NCI-H187 (cell line): ENCODE results near the gene ADAMTSL1.

Experiments
- DNase-seq, 2 experiments: peaks; one replicate each; lab custom pipeline; 2025; lab: John Stamatoyannopoulos, UW

The ADAMTSL1 gene

DNA sequence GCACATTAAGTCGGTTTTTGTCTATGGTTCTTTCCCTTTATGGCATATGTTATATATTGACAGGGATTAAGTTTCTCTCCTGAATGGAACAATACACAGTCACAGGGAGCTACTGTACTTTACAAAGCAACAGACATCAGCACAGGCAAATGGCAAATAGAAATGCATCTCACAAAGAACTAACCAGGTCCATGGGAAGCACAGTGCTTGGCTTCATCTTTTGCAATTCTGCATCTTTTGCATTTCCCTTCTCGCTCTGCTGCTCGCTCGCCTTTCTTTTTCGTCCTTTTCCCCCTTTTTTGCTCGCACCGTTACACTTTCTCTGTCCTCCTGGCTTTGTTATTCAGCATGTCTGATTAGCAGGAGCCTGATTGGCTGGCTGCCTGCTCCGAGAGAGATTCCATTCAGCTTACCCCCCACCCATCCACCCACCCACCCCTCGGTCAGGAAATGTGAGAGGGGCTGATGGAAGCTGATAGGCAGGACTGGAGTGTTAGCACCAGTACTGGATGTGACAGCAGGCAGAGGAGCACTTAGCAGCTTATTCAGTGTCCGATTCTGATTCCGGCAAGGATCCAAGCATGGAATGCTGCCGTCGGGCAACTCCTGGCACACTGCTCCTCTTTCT, at the start of gene ADAMTSL1:
Gene ADAMTSL1 (plus strand): TSS at position 502 of the 628 bp plus-strand sequence. CDS start 80 bp downstream, at position 582.
- no peak for DNase-seq

GRCh38 chr9:18427691-18428090, 46.3 kb upstream of the ADAMTSL1 start:
- no peak for DNase-seq

GRCh38 chr9:18428661-18429060, 45.3 kb upstream of the ADAMTSL1 start:
- no peak for DNase-seq

DNA sequence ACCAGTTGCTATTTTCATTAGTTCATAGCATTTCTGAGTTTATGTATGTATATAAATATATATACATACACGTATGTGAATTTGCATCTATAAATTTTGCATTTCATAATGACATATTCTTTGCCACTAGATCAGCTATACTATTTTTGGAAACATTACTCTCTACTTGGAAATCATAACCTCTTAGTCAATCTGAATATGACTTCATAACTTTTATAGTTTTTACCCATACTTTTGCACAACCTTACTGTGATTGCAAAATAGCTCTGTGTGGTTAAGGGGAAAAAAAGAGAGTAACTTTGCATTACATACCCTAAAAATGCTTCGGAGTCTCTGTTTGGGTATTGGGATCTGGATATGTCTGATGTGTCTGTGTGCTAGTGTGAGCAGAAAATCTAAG, 44.9 kb upstream of the ADAMTSL1 start:
- no peak for DNase-seq

GRCh38 chr9:18433620-18434019, 40.3 kb upstream of the ADAMTSL1 start:
- DNase-seq = no peak

DNA sequence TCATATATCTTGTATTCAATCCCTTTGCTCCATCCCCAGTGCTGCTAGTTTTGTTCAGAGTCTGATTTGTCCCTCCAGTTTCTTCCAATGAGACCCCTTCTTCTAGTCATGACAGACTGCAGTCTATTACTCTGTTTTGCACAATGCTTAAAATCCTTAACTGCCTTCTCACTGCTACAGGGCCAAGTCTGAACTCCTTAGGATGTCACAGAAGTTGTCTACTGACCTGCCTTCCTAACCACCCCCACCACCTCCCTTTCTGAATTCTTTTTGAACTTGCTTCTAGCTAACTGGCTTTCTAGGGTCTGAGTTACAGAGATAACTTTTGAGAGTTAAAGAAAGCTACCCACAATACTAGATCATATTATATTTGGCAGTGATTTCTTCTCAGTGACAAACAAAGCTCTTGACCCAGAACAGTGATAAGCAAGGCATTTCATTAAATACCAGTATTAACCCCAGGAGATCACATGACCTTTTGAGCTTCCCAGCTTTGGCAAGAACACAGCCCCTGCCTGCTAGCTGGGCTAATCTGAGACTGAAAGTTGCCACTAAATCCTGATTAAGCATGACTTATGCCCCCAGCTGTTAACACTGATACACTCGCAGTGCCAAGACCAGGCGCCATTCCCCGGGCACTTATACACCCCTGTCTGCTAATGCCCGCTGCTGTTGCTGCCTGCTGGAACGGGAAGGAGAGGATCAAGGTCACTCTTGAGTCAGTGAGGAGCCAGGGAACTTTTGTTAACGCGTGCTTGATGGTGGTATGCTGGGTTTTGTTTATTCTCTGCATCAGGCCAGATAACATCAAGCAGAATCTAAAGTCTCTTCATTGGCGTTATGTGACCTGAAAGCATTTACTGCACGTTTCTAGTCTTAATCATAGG, 36.4 kb upstream of the ADAMTSL1 start:
- no peak for DNase-seq

DNA sequence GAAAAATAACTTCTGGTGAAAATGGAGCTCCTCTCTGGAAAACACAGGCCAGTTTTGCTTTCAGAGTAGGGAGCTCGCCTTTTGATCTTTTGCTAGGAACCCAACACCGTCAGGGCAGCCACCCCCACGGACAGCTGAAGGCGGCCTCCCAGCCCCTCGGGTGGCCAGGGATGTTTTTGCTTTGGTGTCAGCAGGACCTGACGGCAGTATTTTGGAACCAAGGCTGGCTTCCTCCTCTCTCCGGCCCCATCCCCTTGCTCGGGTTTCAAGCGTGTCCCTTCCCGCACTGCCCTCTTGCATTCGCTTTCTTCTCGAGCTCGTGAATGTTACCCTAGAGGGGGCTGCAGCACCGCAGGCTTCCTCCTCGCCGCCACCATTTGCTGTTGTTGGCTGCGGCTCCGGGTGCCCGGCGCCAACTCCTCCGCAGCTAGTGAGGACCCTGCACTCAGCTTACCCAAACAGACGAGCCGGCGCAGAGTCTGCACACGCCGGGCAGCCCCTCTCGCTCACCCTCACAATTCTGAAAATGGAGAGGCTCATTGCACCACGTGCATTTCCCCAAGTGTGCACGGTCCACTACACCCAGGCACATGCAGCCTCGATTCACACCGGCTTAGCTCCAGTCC, 35.5 kb upstream of the ADAMTSL1 start:
- no peak for DNase-seq

GRCh38 chr9:18438951-18439350, 35.0 kb upstream of the ADAMTSL1 start:
- DNase-seq = no peak

DNA sequence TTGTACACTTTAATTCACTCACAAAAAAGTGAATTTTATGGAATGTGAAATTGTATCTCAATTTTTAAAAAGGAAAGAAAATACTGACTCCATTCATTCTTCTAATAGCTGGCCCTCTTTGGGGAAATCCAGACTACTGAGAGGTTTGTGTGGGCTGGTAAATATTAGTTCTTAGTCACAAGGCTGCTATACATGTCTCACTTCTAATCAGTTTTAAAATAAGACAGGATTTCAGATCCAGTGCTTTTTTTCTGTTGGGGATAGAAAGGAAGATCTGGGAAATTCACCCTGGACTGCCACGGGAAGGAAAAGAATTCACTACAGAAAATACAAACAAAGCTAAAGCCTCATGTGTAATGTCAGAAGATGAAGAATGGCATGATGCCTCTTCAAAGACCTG, 32.7 kb upstream of the ADAMTSL1 start:
- no peak for DNase-seq

GRCh38 chr9:18442629-18443491, 31.1 kb upstream of the ADAMTSL1 start:
- peak in 1 of 2 experiments; percentile 14 for DNase-seq

DNA sequence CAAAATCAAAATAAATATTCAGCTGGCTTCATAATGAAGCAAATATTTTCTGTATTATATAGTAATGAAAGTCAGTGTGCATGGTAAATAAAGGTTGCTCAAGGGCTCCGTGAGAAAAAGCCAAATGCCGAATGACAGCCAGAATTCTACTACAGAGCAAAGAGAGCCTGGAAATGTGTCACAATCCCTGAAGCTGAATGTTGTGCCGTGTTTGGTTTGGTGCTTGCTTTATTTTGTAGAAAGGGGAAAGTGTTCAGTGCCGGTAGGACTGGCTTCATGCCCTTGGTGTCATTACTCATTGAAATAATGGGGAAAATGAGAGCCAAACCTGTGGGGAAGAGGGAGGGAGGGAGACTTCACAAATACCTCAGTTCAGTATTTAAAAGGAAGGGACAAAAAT, 26.8 kb upstream of the ADAMTSL1 start:
- no peak for DNase-seq

- no peak for DNase-seq
Observed at GRCh38 chr9:18447541-18447940, 26.4 kb upstream of the ADAMTSL1 start.

- no peak for DNase-seq
Observed at GRCh38 chr9:18448101-18448500, 25.9 kb upstream of the ADAMTSL1 start.

- DNase-seq = no peak
Observed at GRCh38 chr9:18451406-18451805, 22.5 kb upstream of the ADAMTSL1 start.

DNA sequence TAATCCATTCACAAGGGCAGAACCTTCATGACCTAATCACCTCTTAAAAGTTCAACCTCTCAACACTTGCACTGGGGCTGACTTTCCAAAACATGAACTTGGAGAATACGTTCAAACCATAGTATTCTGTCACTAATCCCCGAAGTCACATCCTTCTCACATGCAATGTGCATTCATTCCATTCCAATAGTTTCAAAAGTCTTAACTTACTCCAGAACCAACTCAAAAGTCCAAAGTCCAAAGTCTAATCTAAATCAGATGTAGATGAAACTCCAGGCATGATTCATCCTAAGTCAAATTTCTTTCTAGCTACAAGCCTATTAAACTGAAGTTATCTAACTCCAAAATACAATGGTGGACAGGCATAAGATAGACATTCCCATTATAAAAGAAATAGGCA, 21.7 kb upstream of the ADAMTSL1 start:
- no peak for DNase-seq

- no peak for DNase-seq
Observed at GRCh38 chr9:18456624-18457237, 17.2 kb upstream of the ADAMTSL1 start.

- no peak for DNase-seq
Observed at GRCh38 chr9:18457510-18457909, 16.4 kb upstream of the ADAMTSL1 start.

- no peak for DNase-seq
Observed at GRCh38 chr9:18459962-18460584, 13.9 kb upstream of the ADAMTSL1 start.

DNA sequence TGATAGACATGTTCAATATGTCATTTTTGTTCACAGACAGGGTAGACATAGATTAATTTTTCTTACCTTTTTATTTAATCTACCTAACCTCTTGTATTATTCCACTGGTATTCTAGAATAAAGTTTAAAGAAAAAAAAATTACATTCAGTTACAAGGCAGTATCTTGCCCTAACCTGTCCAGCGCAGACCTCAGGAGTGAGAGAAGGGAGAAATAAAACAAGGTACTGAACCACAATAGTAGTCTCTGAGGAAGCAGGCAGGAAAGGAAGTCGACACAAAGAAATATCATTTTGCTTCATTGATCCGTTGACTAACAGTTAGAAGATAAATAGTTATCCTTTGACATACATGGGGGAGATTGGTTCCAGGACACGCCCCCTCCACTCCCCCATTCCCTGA, 12.5 kb upstream of the ADAMTSL1 start:
- DNase-seq = no peak

DNA sequence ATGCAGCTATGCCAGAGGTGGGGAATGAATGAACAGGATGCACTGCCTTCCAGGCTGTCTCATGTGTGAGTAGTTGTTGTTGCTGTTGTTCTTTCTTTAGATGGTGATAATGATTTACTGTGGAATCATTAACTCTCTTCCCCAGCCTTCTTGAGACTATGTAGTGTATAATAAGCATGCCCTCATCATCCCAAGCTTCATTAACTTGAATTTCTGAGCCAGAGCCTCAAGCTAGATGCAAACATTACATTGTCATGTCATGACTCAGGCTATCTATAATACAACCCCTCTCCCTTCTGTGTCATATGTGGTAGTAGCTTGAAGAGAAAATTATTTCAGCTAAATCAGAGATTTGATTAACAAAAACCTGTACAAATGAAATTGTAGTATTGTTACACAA, 10.0 kb upstream of the ADAMTSL1 start:
- DNase-seq = no peak

DNA sequence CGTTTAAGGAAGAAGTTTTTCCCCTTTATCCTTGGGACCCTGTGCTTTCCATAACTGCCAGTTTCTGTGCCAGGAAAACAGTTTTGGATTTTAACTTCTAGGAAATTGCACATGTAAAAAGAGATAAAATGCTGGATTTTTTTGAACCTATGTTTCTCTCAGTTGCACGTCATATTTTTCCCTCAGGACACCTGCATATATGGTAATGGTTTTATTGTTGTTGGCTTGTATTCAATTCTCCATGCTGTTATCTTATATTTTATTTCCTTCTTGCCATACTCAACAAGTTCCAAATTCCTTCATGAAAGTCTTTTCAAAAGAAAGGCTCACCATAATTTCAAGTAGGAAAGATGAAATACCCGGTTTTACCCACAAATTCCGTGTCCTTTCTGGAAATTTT, 7.9 kb upstream of the ADAMTSL1 start:
- DNase-seq = no peak
